Astrocyte of the cerebellum (primary cell): ENCODE data around the gene SF3B2.

ENCODE experiments used
- DNase-seq: peaks from one replicate; pipeline ENCODE4 v3.0.0-alpha.2; 2011; ENCODE audit warnings: low read depth
- H3K4me3 ChIP-seq: 2 replicates; pipeline ENCODE4 v1.5.1; 2011; ENCODE audit warnings: mild to moderate bottlenecking, low read depth, low read length, moderate library complexity
- CTCF ChIP-seq: IDR thresholded peaks from 2 replicates; pipeline ENCODE4 v1.5.1; 2012; ENCODE audit warnings: low read length, low read depth, moderate library complexity, mild to moderate bottlenecking; ENCODE audit errors: missing control alignments
- in situ Hi-C: cut with HindIII; loops from 2 replicates; pipeline ENCODE4 v1.10.0; 2017; ENCODE audit warnings: low sequenced_read_pairs

Gene SF3B2

GRCh38 chr11:66042996-66043906 is 8.9 kb upstream of the SF3B2 start:
- no peak overlapping the region for H3K4me3 ChIP-seq
- DNase-seq, result no peak
- no peak for TF ChIP-seq CTCF
- in situ Hi-C loops, result no loop called here

GRCh38 chr11:66044757-66045156 is 7.4 kb upstream of the SF3B2 start:
- DNase-seq, result no peak
- in situ Hi-C loops, result no loop called here
- no peak overlapping the region for H3K4me3 ChIP-seq
- TF ChIP-seq CTCF, result no peak

GRCh38 chr11:66045177-66045639 is 7.0 kb upstream of the SF3B2 start:
- no peak overlapping the region for H3K4me3 ChIP-seq
- TF ChIP-seq CTCF, result peak; percentile 94
- peak; percentile 43 for DNase-seq
- in situ Hi-C loops, result no loop called here

- in situ Hi-C loops, result no loop called here
- TF ChIP-seq CTCF, result no peak
- no peak for DNase-seq
- no peak overlapping the region for H3K4me3 ChIP-seq
Observed at GRCh38 chr11:66046901-66047300, 5.3 kb upstream of the SF3B2 start.

- H3K4me3 ChIP-seq, result no peak overlapping the region
- no peak for TF ChIP-seq CTCF
- no peak for DNase-seq
- in situ Hi-C loops, result no loop called here
Observed at GRCh38 chr11:66047541-66048365, 4.4 kb upstream of the SF3B2 start.

GRCh38 chr11:66048547-66049323 is 3.4 kb upstream of the SF3B2 start, which contains the start of gene GAL3ST3:
Gene GAL3ST3 (minus strand): TSS chr11:66049161. CDS start chr11:66045415, 3,746 bp downstream.
- DNase-seq, result no peak
- in situ Hi-C loops, result no loop called here
- peak within 1 kb of the TSS; percentile 24 for H3K4me3 ChIP-seq
- TF ChIP-seq CTCF, result no peak
